ENCODE results near the gene FAM163B. TPM values are rescaled to one million over a fixed set of nuclear protein-coding genes. Genes with fewer than 3 reads are reported as not detected.
A peak's percentile ranks its signal among the peaks of the same experiment; 100 is the strongest.
"Not testable (repeated sequence)": the region's sequence is repeated elsewhere in the genome, so short reads cannot be mapped to it uniquely, and the experiment has no call there.

Gene FAM163B
- total RNA-seq, 2 experiments from 2014 or later: not detected

DNA sequence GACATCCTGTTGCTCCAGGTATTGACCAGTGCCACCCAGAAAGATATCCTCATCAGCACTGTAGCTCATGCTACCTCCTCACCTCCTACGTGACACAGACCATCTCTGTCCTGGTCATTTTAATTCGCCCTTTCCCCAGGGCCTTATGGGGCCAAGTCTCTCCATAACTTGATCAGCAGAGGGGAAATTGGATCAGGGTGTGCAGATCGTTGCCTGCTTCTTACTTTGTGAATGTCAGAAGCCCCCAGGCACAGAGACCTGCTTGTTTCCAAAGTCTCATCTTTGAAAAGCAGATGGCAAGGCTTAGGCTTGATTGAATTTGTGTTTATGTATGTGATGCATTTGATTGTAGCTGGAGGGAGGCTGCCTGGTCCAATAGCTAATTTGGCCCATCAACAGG, 18.2 kb upstream of the FAM163B start:
- ChIA-PET CTCF (no interaction called here), POLR2A (no interaction called here)
- DNase-seq (no peak), ATAC-seq (no peak)
- Mint-ChIP-seq H3K27me3 (no peaks in the 10 kb centered on the region), H3K36me3 (ENCODE audit: low read depth) (no peaks in the 10 kb centered on the region), H3K9me3 (ENCODE audit: low read depth) (peaks cover 8% of the 10 kb centered on the region), H3K4me1 (peaks cover 3% of the 10 kb centered on the region), H3K27ac (no peak overlapping the region), H3K4me3 (no peak overlapping the region)
- intact Hi-C loops (cut with DNase I, micrococcal nuclease): no loop called here

DNA sequence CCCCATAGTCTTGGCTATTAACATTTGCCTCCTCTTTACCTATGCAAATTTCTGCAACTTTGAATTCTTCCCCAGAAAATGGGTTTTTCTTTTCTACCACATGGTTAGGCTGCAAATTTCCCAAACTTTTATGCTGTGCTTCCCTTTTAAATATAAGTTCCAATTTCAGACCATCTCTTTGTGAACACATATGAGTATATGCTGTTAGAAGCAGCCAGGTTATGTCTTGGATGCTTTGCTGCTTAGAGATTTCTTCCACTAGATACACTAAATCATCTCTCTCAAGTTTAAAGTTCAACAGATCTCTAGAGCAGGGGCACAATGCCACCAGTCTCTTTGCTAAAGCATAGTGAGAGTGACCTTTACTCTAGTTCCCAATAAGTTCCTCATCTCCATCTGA, 16.8 kb upstream of the FAM163B start:
- ATAC-seq; H3K4me3 Mint-ChIP-seq; CTCF ChIA-PET; H3K36me3 Mint-ChIP-seq (ENCODE audit: low read depth); intact Hi-C loops (cut with DNase I, micrococcal nuclease); H3K9me3 Mint-ChIP-seq (ENCODE audit: low read depth); H3K27me3 Mint-ChIP-seq; POLR2A ChIA-PET; H3K27ac Mint-ChIP-seq; DNase-seq: not testable (repeated sequence)
- H3K4me1 Mint-ChIP-seq: peaks cover 16% of the 10 kb centered on the region

DNA sequence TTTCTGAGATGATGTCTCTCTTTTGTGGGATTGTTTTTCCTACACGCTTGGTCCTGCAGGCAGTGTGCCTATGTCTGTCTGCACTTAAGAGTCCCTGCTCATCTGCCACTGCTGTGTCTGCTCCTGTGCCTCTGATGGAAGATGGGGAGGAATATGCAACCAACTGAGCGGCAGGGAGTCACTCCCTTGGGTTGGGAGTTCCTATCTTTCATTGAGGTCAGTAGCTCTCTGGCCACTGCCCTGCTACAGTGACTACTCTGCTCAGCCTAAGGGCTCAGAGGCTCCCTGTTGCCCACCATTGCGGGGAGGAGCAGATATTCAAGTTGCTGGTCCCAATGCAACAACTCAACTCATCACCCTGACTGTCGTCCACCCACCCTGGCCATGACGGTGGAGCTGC, 13.4 kb upstream of the FAM163B start:
- ChIA-PET POLR2A (no interaction called here), CTCF (interaction anchor here (0.6 kb wide), 1 partner anchor 12 kb away, joined by 3 read pairs; no protein-coding TSS in a partner anchor)
- Mint-ChIP-seq H3K9me3 (ENCODE audit: low read depth) (peaks cover 8% of the 10 kb centered on the region), H3K4me1 (peaks cover 33% of the 10 kb centered on the region), H3K4me3 (no peak overlapping the region), H3K27ac (no peak overlapping the region), H3K36me3 (ENCODE audit: low read depth) (no peaks in the 10 kb centered on the region), H3K27me3 (no peaks in the 10 kb centered on the region)
- ATAC-seq: no peak
- no peak for DNase-seq
- intact Hi-C loops (cut with DNase I, micrococcal nuclease): no loop called here

DNA sequence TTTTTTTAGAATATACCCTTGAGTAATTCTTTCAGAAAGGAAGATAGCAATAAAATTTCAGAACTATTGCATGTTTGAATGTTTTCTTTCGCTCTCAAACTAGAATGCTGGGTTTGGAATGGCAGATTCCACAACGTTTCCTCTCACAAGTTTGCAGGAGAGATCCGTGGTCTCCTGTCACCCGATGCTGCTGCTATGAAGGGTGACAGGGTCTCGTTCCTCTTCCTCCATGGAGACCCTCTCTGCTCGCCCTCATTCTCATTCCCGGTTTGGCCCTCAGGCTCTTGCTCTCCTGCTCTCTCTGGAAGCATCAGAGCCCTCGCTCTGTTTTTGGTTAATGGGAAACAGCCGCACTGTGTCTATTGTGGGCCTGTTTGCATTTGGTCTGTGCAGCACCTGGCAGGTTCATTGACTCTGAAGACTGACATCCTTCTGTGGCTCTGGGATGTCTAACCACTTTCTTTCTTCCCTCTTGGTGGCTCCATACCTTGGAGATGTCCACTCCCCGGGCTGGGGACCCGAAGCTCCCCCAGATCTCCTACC, 12.6 kb upstream of the FAM163B start:
- Mint-ChIP-seq H3K4me1 (peaks cover 33% of the 10 kb centered on the region), H3K27ac (no peak overlapping the region), H3K9me3 (ENCODE audit: low read depth) (peaks cover 7% of the 10 kb centered on the region), H3K4me3 (no peak overlapping the region), H3K36me3 (ENCODE audit: low read depth) (no peaks in the 10 kb centered on the region), H3K27me3 (no peaks in the 10 kb centered on the region)
- POLR2A ChIA-PET: no interaction called here
- CTCF ChIA-PET: no interaction called here
- DNase-seq (no peak), ATAC-seq (no peak)
- intact Hi-C loops (cut with DNase I, micrococcal nuclease): no loop called here

DNA sequence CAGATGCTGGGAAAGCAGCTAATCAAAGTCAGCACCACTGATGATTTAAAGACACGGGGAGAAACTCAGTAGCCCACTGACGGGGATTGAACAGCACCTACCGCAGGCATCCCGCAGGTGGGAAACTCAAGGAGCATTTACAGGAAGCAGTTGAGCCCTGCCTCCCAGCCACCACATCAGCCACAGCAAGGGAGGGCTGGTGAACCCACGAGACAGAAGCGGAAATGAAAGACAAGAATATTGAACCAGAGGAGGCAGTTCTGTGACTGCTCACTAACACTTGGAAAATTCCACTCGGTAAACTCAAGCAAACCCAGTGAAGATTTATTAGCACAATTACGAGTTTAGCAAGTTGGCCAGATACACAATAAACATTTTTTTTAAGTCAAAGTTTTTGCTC, 10.6 kb upstream of the FAM163B start:
- H3K4me1 Mint-ChIP-seq: peaks cover 33% of the 10 kb centered on the region
- no peaks in the 10 kb centered on the region for H3K9me3 Mint-ChIP-seq (ENCODE audit: low read depth)
- ATAC-seq (peak; percentile 84), DNase-seq (peak; percentile 73)
- H3K36me3 Mint-ChIP-seq (ENCODE audit: low read depth): no peaks in the 10 kb centered on the region
- peak overlapping the region; percentile 70 for H3K27ac Mint-ChIP-seq
- H3K4me3 Mint-ChIP-seq: no peak overlapping the region
- ChIA-PET CTCF (interaction anchor here (0.7 kb wide), 1 partner anchor 123 kb away, joined by 3 read pairs; no protein-coding TSS in a partner anchor), POLR2A (no interaction called here)
- intact Hi-C loops (cut with DNase I, micrococcal nuclease): no loop called here
- no peaks in the 10 kb centered on the region for H3K27me3 Mint-ChIP-seq

DNA sequence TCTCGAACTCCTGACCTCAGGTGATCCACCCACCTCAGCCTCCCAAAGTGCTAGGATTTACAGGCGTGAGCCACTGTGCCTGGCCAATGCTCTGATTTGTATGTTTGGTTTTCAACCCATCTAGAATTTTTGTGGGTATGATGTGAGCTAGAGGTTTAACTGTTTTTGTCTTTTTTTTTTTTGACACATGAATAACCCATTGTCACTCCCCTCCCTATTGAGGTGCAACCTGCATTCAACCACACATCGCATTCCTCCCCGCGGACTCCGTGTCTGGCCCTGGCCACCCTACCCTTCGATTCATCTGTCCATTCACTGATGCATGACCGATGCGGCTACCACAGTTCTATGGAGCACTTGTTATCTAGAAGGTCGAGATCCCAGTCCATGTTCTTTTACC, 9.5 kb upstream of the FAM163B start:
- Mint-ChIP-seq H3K36me3 (ENCODE audit: low read depth) (no peaks in the 10 kb centered on the region), H3K27me3 (no peaks in the 10 kb centered on the region), H3K9me3 (ENCODE audit: low read depth) (no peaks in the 10 kb centered on the region), H3K27ac (no peak overlapping the region), H3K4me3 (no peak overlapping the region), H3K4me1 (peaks cover 33% of the 10 kb centered on the region)
- CTCF ChIA-PET: no interaction called here
- intact Hi-C loops (cut with DNase I, micrococcal nuclease): no loop called here
- no peak for DNase-seq
- ATAC-seq: no peak
- POLR2A ChIA-PET: no interaction called here

DNA sequence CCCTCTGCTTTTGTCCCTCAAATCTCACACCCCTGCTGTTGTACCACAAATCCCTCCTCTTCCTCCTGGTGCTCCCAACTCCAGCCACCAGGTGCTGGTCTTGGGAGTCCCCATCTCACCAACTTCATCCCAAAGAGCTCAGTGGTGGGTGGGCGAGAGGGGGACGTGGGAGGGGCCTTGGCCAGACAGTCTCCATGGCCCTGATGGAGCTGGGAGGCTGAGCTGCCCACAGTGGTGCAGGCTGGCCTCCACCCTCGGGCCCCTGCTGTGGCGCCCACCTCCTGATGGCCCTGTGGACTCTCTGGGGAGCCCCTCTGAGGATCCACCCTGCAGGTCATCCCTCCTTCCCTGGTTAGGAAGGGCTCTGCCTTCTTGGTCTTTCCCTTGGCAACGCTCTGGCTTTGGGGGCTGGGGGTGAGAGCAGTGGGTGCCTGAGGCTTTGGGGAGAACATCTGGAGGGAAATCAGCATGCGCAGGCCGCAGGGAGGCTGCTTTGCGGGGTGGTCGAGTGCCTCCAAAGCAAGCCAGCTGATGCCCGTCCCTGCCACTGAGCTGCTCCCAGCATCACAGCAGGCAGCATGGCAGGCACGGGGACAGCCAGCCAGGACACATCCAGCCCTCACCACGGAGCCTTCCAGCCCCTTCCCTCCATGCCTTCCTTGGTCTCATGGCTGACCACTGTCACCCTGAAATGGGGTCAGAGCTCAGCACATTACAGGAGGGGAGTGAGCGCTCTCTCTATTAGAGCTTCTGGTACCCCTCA, 7.6 kb upstream of the FAM163B start:
- Mint-ChIP-seq H3K27ac (no peak overlapping the region), H3K4me3 (no peak overlapping the region), H3K4me1 (peaks cover 25% of the 10 kb centered on the region), H3K9me3 (ENCODE audit: low read depth) (no peaks in the 10 kb centered on the region), H3K36me3 (ENCODE audit: low read depth) (no peaks in the 10 kb centered on the region), H3K27me3 (no peaks in the 10 kb centered on the region)
- DNase-seq: no peak
- CTCF ChIA-PET: interaction anchor here (0.6 kb wide), 1 partner anchor 9 kb away, joined by 3 read pairs; no protein-coding TSS in a partner anchor
- no peak for ATAC-seq
- POLR2A ChIA-PET: no interaction called here
- intact Hi-C loops (cut with DNase I, micrococcal nuclease): no loop called here

DNA sequence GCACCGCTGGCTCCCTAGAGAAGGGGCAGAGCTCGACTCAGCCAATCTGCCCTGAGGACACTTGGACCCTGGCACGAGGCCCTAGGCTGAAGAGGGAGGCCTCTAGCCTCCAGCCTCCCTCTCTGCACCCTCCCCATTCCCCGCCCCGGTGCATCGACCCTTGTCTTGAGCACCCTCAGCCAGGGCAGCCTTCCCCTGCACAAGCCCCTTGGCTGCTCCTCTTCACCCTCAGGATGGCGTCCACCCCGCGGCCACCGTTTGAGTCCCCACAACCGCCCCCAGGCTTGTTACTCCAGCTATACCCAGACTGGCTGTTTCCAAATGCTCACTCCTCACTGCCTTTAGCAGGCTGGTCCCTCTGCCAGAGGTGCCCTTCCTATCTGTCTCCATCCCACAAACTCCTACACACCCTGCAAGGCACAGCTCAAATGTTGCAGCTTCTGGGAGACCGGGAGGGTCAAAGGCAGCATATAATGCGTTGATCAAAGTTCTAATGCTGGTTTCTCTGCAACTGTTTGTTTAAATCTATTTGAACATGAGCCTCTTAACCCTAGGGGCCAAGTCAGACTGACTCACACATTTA, 6.5 kb upstream of the FAM163B start:
- DNase-seq (no peak), ATAC-seq (no peak)
- CTCF ChIA-PET: no interaction called here
- intact Hi-C loops (cut with DNase I, micrococcal nuclease): no loop called here
- Mint-ChIP-seq H3K36me3 (ENCODE audit: low read depth) (no peaks in the 10 kb centered on the region), H3K27me3 (no peaks in the 10 kb centered on the region), H3K4me1 (peaks cover 14% of the 10 kb centered on the region), H3K4me3 (no peak overlapping the region), H3K27ac (no peak overlapping the region), H3K9me3 (ENCODE audit: low read depth) (no peaks in the 10 kb centered on the region)
- POLR2A ChIA-PET: no interaction called here

DNA sequence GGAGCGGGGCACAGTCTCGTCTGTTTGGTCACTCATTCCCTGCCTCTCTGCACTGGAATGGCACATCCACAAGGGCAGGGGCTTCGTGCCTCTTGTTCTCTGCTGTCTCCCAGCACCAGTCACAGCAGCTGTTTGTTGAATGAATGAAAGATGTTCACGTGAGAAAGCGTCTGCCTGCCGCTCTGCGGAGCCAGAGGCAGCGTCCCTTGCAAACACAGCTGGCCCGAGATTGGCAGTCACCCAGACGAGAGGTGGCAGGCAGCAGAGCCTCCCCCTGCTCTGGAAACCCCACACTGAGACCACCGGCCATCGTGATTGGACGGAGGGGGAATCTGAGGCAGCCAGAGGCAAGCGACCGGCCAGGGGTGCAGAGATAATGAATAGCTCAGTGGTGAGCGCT, 6.0 kb upstream of the FAM163B start:
- intact Hi-C loops (cut with DNase I, micrococcal nuclease): no loop called here
- Mint-ChIP-seq H3K27me3 (peaks cover 4% of the 10 kb centered on the region), H3K9me3 (ENCODE audit: low read depth) (no peaks in the 10 kb centered on the region), H3K4me3 (no peak overlapping the region), H3K4me1 (peaks cover 9% of the 10 kb centered on the region), H3K36me3 (ENCODE audit: low read depth) (no peaks in the 10 kb centered on the region), H3K27ac (no peak overlapping the region)
- ATAC-seq (no peak), DNase-seq (no peak)
- ChIA-PET POLR2A (no interaction called here), CTCF (interaction anchor here (0.7 kb wide), 1 partner anchor 72 kb away, joined by 3 read pairs; no protein-coding TSS in a partner anchor)

DNA sequence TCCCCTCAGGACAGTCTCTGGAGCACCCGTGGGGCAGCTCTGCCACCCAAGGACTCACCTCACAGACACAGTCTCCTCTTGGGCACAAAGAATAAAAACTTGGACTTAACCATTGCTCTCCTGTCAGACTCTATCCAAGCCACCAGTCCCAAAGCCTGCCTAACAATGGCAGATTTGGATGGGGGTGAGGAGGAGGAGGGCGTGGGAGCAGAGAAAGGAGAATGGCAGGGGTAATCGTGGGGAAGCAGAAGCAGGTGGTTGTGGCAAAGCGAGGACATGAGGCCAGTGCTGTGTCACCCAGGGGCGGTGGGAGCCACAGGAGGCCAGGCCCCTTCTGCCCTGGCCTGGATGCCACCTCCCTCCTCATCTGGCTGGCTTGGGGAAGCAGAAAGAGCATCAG, 5.5 kb upstream of the FAM163B start:
- ChIA-PET POLR2A (no interaction called here), CTCF (interaction anchor here (0.7 kb wide), 1 partner anchor 72 kb away, joined by 3 read pairs; no protein-coding TSS in a partner anchor)
- Mint-ChIP-seq H3K27ac (no peak overlapping the region), H3K9me3 (ENCODE audit: low read depth) (no peaks in the 10 kb centered on the region), H3K36me3 (ENCODE audit: low read depth) (no peaks in the 10 kb centered on the region), H3K4me3 (no peak overlapping the region), H3K4me1 (peaks cover 4% of the 10 kb centered on the region), H3K27me3 (peaks cover 7% of the 10 kb centered on the region)
- no peak for DNase-seq
- no peak for ATAC-seq
- intact Hi-C loops (cut with DNase I, micrococcal nuclease): no loop called here

DNA sequence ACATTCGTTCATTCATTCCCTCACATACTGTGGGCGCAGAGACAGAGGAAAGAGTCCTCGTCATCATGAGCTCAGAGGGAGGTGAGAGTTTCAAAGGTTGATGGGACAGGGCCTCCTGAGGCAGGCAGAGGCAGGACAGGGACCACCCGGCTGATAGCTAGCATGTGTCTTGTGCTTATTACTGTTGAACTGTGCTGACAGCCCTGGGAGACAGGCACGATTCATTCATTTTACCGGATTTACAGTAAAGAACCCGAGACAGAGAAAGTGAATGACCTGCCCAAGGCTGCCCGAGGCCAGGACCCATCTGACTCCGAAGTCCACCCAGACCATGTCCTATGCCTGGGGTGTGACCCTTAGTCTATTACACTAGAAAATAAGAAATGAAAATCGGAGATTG, 4.9 kb upstream of the FAM163B start:
- H3K4me3 Mint-ChIP-seq: no peak overlapping the region
- no peaks in the 10 kb centered on the region for H3K9me3 Mint-ChIP-seq (ENCODE audit: low read depth)
- ChIA-PET CTCF (interaction anchor here (0.7 kb wide), 1 partner anchor 33 kb away, joined by 3 read pairs; no protein-coding TSS in a partner anchor), POLR2A (no interaction called here)
- no peaks in the 10 kb centered on the region for H3K36me3 Mint-ChIP-seq (ENCODE audit: low read depth)
- no peak overlapping the region for H3K27ac Mint-ChIP-seq
- no peaks in the 10 kb centered on the region for H3K4me1 Mint-ChIP-seq
- DNase-seq (no peak), ATAC-seq (no peak)
- intact Hi-C loops (cut with DNase I, micrococcal nuclease): no loop called here
- H3K27me3 Mint-ChIP-seq: peaks cover 10% of the 10 kb centered on the region

DNA sequence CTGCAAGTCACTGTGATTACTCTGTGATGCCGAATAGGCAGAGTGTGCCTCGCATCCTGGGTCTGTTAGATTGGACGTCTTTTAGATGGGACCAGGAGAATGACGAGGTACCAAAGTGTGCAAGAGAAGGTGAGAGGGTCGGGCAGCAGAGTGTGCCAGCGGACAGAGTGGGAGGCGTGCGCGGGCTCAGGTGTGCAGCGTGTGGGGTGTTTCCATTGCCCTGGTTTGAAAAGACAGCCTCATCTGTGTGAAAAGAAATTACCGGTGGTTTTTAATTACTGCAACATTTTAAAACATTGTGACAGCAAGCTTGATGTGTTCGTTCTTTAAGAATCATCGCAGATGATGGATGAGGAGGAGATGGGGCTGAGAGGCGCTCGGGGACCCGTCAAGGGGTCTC, 4.2 kb upstream of the FAM163B start:
- H3K27ac Mint-ChIP-seq: no peak overlapping the region
- intact Hi-C loops (cut with DNase I, micrococcal nuclease): no loop called here
- no peaks in the 10 kb centered on the region for H3K36me3 Mint-ChIP-seq (ENCODE audit: low read depth)
- ChIA-PET POLR2A (no interaction called here), CTCF (interaction anchor here (0.7 kb wide), 1 partner anchor 32 kb away, joined by 3 read pairs; no protein-coding TSS in a partner anchor)
- ATAC-seq (no peak), DNase-seq (no peak)
- peaks cover 11% of the 10 kb centered on the region for H3K27me3 Mint-ChIP-seq
- H3K9me3 Mint-ChIP-seq (ENCODE audit: low read depth): no peaks in the 10 kb centered on the region
- H3K4me1 Mint-ChIP-seq: no peaks in the 10 kb centered on the region
- no peak overlapping the region for H3K4me3 Mint-ChIP-seq

Measured in activated CD4-positive, alpha-beta T cell treated with anti-CD3 and anti-CD28 coated beads for 36 hours (primary cell).